Cardiac fibroblast (primary cell): ENCODE data around the gene BOC.
A peak's percentile ranks its signal among the peaks of the same experiment; 100 is the strongest.

ENCODE experiments used
- DNase-seq, 2 donors: peaks; one replicate each; pipeline versions ENCODE4 v3.0.0 to v3.0.0-alpha.2; 2010; ENCODE audit warnings: low read depth in 2 of 2
- H3K4me3 ChIP-seq, 2 donors: replicated peaks in 1 of 2; 1 replicate in 1 of 2; 2 replicates in 1 of 2; pipeline ENCODE4 v1.5.1; 2011; ENCODE audit warnings: low read depth in 2 of 2, low read length in 2 of 2, mild to moderate bottlenecking in 2 of 2, moderate library complexity in 1 of 2
- CTCF ChIP-seq: IDR thresholded peaks from one replicate; pipeline ENCODE4 v1.5.1; 2011; ENCODE audit warnings: low read depth, mild to moderate bottlenecking, low read length, inconsistent platforms

BOC gene

GRCh38 chr3:113312416-113312815, 101.1 kb downstream of the BOC start:
- H3K4me3 ChIP-seq: no peak overlapping the region
- TF ChIP-seq CTCF: no peak
- no peak for DNase-seq

- H3K4me3 ChIP-seq: no peak overlapping the region
- TF ChIP-seq CTCF: no peak
- no peak for DNase-seq
Observed at GRCh38 chr3:113314923-113315322, 103.6 kb downstream of the BOC start.

GRCh38 chr3:113329757-113330156, 118.4 kb downstream of the BOC start:
- no peak for TF ChIP-seq CTCF
- no peak overlapping the region for H3K4me3 ChIP-seq
- DNase-seq: peak in 1 of 2 donors; percentile 55

GRCh38 chr3:113330742-113331141, 119.4 kb downstream of the BOC start:
- TF ChIP-seq CTCF: no peak

GRCh38 chr3:113331187-113331586, 119.8 kb downstream of the BOC start:
- no peak for DNase-seq
- no peak for TF ChIP-seq CTCF

More at GRCh38 chr3:113330742-113331141, 119.4 kb downstream of the BOC start:
- no peak overlapping the region for H3K4me3 ChIP-seq
- no peak for DNase-seq

More at GRCh38 chr3:113331187-113331586, 119.8 kb downstream of the BOC start:
- no peak overlapping the region for H3K4me3 ChIP-seq
